ENCODE measurements around the gene FBN1. TPM values are rescaled to one million over a fixed set of nuclear protein-coding genes. Genes with fewer than 3 reads are reported as not detected.

FBN1 gene
- total RNA-seq, 1 donor, result 1,556 TPM

GRCh38 chr15:48619446-48619845 lies 26.1 kb downstream of the FBN1 start:
- Histone ChIP-seq H3K4me3 (ENCODE audit: insufficient read depth, low read length) (no peak overlapping the region), H3K9me3 (ENCODE audit: low read depth, low read length) (no peaks in the 10 kb centered on the region), H3K4me1 (ENCODE audit: insufficient read depth, low read length) (peaks cover 21% of the 10 kb centered on the region), H3K27me3 (ENCODE audit: insufficient read depth, low read length) (no peaks in the 10 kb centered on the region), H4K20me1 (ENCODE audit: insufficient read depth, low read length) (peaks cover 64% of the 10 kb centered on the region), H3K36me3 (ENCODE audit: insufficient read depth, low read length) (peaks cover 40% of the 10 kb centered on the region), H3K4me2 (ENCODE audit: insufficient read depth, low read length) (no peak overlapping the region), H3K27ac (ENCODE audit: low read depth, low read length) (no peak overlapping the region), H3K79me2 (ENCODE audit: insufficient read depth, low read length) (peaks cover 99% of the 10 kb centered on the region), H2AFZ (ENCODE audit: low read length) (no peak overlapping the region)
- DNase-seq (ENCODE audit: insufficient read length, low spot score, missing footprints), result no peak
- no peak for TF ChIP-seq CTCF (IDR thresholded peaks at IDR 0.05; ENCODE audit: extremely low read depth, low read depth, low read length)

DNA sequence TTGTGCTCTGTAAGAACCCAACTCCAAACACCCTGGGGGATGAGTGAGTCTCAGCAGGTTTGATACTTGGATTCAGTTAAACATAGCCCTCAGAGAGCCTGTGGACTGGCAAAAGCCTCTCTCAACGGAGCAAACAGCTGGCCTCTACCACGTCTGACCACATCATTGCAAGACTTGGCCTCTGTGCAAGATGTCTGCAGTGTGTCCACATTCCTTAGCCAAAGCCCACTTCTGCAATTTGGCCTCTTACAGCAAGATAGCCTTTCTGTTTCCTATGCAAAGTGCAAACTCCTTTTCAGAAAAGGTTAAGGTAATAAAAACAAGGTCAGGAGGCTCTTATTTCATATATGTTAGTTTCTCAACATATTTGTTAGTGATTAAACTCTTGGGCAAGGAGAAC lies 27.9 kb downstream of the FBN1 start:
- Histone ChIP-seq H3K36me3 (ENCODE audit: insufficient read depth, low read length) (peaks cover 45% of the 10 kb centered on the region), H3K4me1 (ENCODE audit: insufficient read depth, low read length) (peaks cover 21% of the 10 kb centered on the region), H2AFZ (ENCODE audit: low read length) (no peak overlapping the region), H3K4me2 (ENCODE audit: insufficient read depth, low read length) (peak overlapping the region; percentile 3), H3K79me2 (ENCODE audit: insufficient read depth, low read length) (peaks cover 99% of the 10 kb centered on the region), H3K9me3 (ENCODE audit: low read depth, low read length) (no peaks in the 10 kb centered on the region), H3K27ac (ENCODE audit: low read depth, low read length) (peak overlapping the region; percentile 16), H3K27me3 (ENCODE audit: insufficient read depth, low read length) (no peaks in the 10 kb centered on the region), H3K4me3 (ENCODE audit: insufficient read depth, low read length) (no peak overlapping the region), H4K20me1 (ENCODE audit: insufficient read depth, low read length) (peaks cover 57% of the 10 kb centered on the region)
- no peak for TF ChIP-seq CTCF (IDR thresholded peaks at IDR 0.05; ENCODE audit: extremely low read depth, low read depth, low read length)
- no peak for DNase-seq (ENCODE audit: insufficient read length, low spot score, missing footprints)

DNA sequence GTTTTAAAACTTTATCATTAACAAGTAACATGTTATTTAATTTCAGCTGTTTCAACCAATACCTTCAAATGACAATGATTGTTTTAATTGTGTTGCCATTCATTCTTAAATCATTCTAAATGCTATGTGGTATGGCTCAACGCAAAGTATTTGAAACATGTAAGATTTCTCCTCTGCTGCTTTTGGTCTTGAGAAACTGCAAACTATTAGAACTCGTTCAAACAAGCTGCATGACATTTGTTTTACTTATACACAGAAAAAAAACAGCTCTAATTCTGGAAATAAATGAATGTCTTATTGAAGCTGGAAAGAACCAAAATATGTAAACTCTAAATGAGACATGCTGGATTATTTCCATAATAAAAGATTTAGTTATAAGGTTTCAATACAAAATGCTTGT lies 29.3 kb downstream of the FBN1 start:
- Histone ChIP-seq H3K9me3 (ENCODE audit: low read depth, low read length) (no peaks in the 10 kb centered on the region), H3K27ac (ENCODE audit: low read depth, low read length) (no peak overlapping the region), H3K4me3 (ENCODE audit: insufficient read depth, low read length) (no peak overlapping the region), H3K27me3 (ENCODE audit: insufficient read depth, low read length) (no peaks in the 10 kb centered on the region), H3K79me2 (ENCODE audit: insufficient read depth, low read length) (peaks cover 100% of the 10 kb centered on the region), H3K4me1 (ENCODE audit: insufficient read depth, low read length) (peaks cover 19% of the 10 kb centered on the region), H4K20me1 (ENCODE audit: insufficient read depth, low read length) (peaks cover 50% of the 10 kb centered on the region), H3K4me2 (ENCODE audit: insufficient read depth, low read length) (no peak overlapping the region), H3K36me3 (ENCODE audit: insufficient read depth, low read length) (peaks cover 51% of the 10 kb centered on the region), H2AFZ (ENCODE audit: low read length) (no peak overlapping the region)
- TF ChIP-seq CTCF (IDR thresholded peaks at IDR 0.05; ENCODE audit: extremely low read depth, low read depth, low read length), result no peak
- DNase-seq (ENCODE audit: insufficient read length, low spot score, missing footprints), result no peak

- Histone ChIP-seq H3K27ac (ENCODE audit: low read depth, low read length) (no peak overlapping the region), H3K36me3 (ENCODE audit: insufficient read depth, low read length) (peaks cover 63% of the 10 kb centered on the region), H3K9me3 (ENCODE audit: low read depth, low read length) (no peaks in the 10 kb centered on the region), H3K27me3 (ENCODE audit: insufficient read depth, low read length) (no peaks in the 10 kb centered on the region), H3K79me2 (ENCODE audit: insufficient read depth, low read length) (peaks cover 97% of the 10 kb centered on the region), H4K20me1 (ENCODE audit: insufficient read depth, low read length) (peaks cover 34% of the 10 kb centered on the region), H3K4me3 (ENCODE audit: insufficient read depth, low read length) (no peak overlapping the region), H3K4me1 (ENCODE audit: insufficient read depth, low read length) (peaks cover 14% of the 10 kb centered on the region), H2AFZ (ENCODE audit: low read length) (no peak overlapping the region), H3K4me2 (ENCODE audit: insufficient read depth, low read length) (no peak overlapping the region)
- DNase-seq (ENCODE audit: insufficient read length, low spot score, missing footprints), result no peak
- no peak for TF ChIP-seq CTCF (IDR thresholded peaks at IDR 0.05; ENCODE audit: extremely low read depth, low read depth, low read length)
Measured at GRCh38 chr15:48614051-48614450, 31.5 kb downstream of the FBN1 start.
